Upper lobe of left lung (tissue), 4 donors: Measurements from ENCODE around the gene OSBPL10.

Source experiments
- EP300 ChIP-seq, 4 donors: sonication (generic); formaldehyde crosslinking; IDR thresholded peaks; one replicate each; pipeline ENCODE4 v1.5.1; 2017; ENCODE audit warnings: antibody characterized with exemption in 4 of 4, control low read depth in 2 of 4
- TF ChIP-seq, protein P1 (sequence below), 6 experiments: fragments of 450-650 bp in 4 of 6; fragments of 200-600 bp in 2 of 6; sonication (generic) in 2 of 6; IDR thresholded peaks; one replicate each; pipeline ENCODE4 v1.5.1; 2016 to 2019; ENCODE audit warnings: antibody characterized with exemption in 6 of 6

GRCh38 chr3:31832551-31832950 is 148.5 kb downstream of the OSBPL10 start:
- TF ChIP-seq, protein P1, sequence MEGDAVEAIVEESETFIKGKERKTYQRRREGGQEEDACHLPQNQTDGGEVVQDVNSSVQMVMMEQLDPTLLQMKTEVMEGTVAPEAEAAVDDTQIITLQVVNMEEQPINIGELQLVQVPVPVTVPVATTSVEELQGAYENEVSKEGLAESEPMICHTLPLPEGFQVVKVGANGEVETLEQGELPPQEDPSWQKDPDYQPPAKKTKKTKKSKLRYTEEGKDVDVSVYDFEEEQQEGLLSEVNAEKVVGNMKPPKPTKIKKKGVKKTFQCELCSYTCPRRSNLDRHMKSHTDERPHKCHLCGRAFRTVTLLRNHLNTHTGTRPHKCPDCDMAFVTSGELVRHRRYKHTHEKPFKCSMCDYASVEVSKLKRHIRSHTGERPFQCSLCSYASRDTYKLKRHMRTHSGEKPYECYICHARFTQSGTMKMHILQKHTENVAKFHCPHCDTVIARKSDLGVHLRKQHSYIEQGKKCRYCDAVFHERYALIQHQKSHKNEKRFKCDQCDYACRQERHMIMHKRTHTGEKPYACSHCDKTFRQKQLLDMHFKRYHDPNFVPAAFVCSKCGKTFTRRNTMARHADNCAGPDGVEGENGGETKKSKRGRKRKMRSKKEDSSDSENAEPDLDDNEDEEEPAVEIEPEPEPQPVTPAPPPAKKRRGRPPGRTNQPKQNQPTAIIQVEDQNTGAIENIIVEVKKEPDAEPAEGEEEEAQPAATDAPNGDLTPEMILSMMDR (IDR thresholded peaks at IDR 0.05): no peak
- TF ChIP-seq EP300 (IDR thresholded peaks at IDR 0.05): no peak
